NT2/D1 (cell line): Measurements from ENCODE around the gene LFNG.

Experiments
- SUZ12 ChIP-seq: IDR thresholded peaks from 2 replicates; pipeline ENCODE4 v1.6.1; 2011; ENCODE audit not compliant: insufficient read length, insufficient read depth; ENCODE audit errors: extremely low read depth
- ZNF274 ChIP-seq: IDR thresholded peaks from 2 replicates; pipeline ENCODE4 v1.6.1; 2011; ENCODE audit warnings: mild to moderate bottlenecking, low read depth, low read length

- TF ChIP-seq ZNF274, result no peak
- TF ChIP-seq SUZ12, result no peak
Measured at GRCh38 chr7:2573761-2574160, 54.2 kb downstream of the LFNG start.
